ENCODE data around the gene SSC5D. TPM values are rescaled to one million over a fixed set of nuclear protein-coding genes. Genes with fewer than 3 reads are reported as not detected.

SSC5D gene
- total RNA-seq, 1 donor from 2014 or later = 0.20 TPM

DNA sequence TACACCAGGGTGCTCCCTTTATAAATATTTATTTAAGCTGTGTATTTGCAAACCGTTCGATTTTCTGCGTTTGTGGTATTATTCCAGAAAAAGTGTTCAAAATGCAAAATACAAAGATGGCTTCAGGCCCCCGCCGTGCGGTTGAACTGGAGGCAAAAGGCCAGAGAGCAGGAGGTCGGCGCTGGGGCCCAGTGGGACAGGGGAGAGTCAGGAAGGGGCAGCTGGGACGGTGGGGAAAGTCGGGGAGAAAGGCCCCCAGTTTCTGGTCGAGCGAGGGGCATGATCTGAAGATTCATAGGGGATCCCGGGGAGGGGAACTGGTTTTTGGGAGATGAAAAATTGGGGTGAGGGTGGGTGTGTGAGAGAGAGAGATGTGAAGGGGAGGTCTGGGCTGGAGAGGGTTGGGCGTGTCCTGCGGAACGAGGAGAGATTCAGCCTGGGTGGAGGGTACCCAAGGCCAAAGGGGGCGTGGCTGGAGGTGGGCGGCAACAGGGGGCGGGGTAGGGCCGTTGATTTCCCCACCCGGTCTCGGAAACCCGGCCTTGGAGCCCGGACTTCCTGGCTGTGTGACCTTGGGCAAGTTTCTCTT is 27.5 kb upstream of the SSC5D start:
- ATAC-seq (ENCODE audit: low read depth) = no peak
- TF ChIP-seq, protein P1, sequence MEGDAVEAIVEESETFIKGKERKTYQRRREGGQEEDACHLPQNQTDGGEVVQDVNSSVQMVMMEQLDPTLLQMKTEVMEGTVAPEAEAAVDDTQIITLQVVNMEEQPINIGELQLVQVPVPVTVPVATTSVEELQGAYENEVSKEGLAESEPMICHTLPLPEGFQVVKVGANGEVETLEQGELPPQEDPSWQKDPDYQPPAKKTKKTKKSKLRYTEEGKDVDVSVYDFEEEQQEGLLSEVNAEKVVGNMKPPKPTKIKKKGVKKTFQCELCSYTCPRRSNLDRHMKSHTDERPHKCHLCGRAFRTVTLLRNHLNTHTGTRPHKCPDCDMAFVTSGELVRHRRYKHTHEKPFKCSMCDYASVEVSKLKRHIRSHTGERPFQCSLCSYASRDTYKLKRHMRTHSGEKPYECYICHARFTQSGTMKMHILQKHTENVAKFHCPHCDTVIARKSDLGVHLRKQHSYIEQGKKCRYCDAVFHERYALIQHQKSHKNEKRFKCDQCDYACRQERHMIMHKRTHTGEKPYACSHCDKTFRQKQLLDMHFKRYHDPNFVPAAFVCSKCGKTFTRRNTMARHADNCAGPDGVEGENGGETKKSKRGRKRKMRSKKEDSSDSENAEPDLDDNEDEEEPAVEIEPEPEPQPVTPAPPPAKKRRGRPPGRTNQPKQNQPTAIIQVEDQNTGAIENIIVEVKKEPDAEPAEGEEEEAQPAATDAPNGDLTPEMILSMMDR (IDR thresholded peaks at IDR 0.05) = no peak
- Mint-ChIP-seq H3K9me3 (no peaks in the 10 kb centered on the region), H3K27me3 (no peaks in the 10 kb centered on the region), H3K36me3 (ENCODE audit: low read depth) (peaks cover 4% of the 10 kb centered on the region), H3K4me3 (peak overlapping the region; percentile 89), H3K27ac (peak overlapping the region; percentile 82), H3K4me1 (peaks cover 22% of the 10 kb centered on the region)
- ChIA-PET CTCF (no interaction called here), POLR2A (interaction anchor here (1.6 kb wide), 1 partner anchor 16 kb away, joined by 49 read pairs; the partner anchor contains the start of gene ZNF628)
- intact Hi-C loops (cut with micrococcal nuclease) = loop anchor here (1.0 to 5.0 kb wide), 5 partner anchors 16 to 182 kb away; partner anchors contain the start of genes KMT5C, ZNF580, ZNF581 and ZNF628
- DNase-seq = no peak

DNA sequence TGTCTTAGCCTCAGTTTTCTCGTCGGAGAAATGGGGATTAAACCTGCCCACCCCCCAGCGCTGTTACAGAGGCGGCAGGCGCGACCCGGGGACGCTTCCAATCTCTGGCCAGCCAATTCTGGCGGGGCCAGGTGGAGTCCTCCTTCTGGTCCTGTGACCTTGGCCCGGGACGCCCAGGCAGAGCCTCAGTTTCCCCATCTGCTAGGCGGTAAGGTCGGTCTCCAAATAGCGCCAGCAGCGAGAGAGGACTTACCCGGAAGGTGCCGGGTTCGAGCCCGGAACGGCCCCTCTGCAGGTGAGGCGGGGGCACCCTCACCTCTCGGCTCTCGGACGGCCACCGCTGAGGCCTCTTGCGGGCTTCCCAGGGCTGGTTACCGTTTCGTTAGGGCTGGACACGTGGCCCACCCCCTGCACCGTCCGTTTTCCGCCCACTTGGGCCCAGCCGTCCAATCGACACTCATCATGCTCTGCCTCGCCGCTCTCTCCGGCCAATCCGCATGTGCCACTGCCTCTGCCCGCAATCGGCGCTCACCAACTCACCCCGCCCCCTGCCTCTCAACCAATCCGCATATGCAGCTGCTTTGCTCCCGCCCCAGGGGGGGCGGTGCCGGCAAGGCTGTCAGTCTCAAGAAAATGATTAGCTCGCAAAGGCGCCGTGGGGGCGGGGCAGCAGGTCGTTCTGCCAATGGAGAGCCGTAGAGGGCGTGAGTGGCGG is 26.8 kb upstream of the SSC5D start, which contains the start of gene ISOC2:
TSS of gene ISOC2 (minus strand) at position 384 of the 715 bp plus-strand sequence. CDS start 5,156 bp downstream, outside the sequence.
- DNase-seq (peak; percentile 100), ATAC-seq (ENCODE audit: low read depth) (peak; percentile 96)
- POLR2A ChIA-PET = interaction anchor here (0.7 to 1.6 kb wide), 14 partner anchors 15 to 207 kb away, joined by 3 to 49 read pairs (median 4); partner anchors contain the start of genes FIZ1, HSPBP1, KMT5C and NAT14
- Mint-ChIP-seq H3K9me3 (no peaks in the 10 kb centered on the region), H3K4me1 (peaks cover 22% of the 10 kb centered on the region), H3K4me3 (peak within 1 kb of the TSS; percentile 89), H3K27ac (peak within 1 kb of the TSS; percentile 82), H3K36me3 (ENCODE audit: low read depth) (peaks cover 2% of the 10 kb centered on the region), H3K27me3 (no peaks in the 10 kb centered on the region)
- intact Hi-C loops (cut with micrococcal nuclease) = loop anchor here (1.0 to 5.0 kb wide), 5 partner anchors 15 to 181 kb away; partner anchors contain the start of genes KMT5C, ZNF580, ZNF581 and ZNF628
- TF ChIP-seq, protein P1 (IDR thresholded peaks at IDR 0.05) = no peak
- CTCF ChIA-PET = interaction anchor here (1.0 kb wide), 3 partner anchors 16 to 170 kb away, joined by 3 to 9 read pairs (median 3); partner anchors contain the start of gene ZNF628

DNA sequence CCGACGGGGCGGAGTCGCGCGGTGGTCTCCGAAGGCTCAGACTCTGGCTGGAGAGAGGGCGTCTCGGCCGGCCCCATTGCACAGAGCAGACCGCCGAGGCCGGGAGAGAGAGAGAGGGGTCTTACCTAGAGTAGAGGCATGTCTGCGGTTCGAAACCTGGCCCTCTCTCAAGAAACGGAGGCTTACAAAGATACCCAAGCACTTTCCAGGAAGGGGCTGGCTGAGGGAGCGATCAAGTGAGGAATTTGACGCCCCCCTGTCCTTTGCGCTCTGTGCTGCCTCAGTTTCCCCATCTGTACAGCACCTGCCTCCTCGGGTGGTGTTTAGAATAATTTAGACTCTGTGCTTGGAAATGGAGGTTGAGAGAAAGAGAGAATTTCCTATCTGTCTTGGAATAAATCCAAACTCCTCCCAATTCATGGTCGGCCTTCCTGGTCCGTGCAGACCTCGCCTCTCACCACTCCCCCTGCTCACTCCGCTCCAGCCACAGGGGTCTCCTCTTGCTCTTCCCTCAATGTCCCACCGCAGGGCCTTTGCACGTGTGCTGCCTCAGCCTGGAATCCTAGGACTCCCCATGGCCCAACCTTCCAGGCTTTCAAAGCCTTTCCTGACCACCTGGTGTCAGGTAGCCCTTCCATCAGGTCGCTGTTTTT is 26.1 kb upstream of the SSC5D start:
- Mint-ChIP-seq H3K4me3 (peak overlapping the region; percentile 89), H3K27me3 (no peaks in the 10 kb centered on the region), H3K4me1 (peaks cover 22% of the 10 kb centered on the region), H3K36me3 (ENCODE audit: low read depth) (peaks cover 2% of the 10 kb centered on the region), H3K9me3 (no peaks in the 10 kb centered on the region), H3K27ac (peak overlapping the region; percentile 82)
- TF ChIP-seq, protein P1 (IDR thresholded peaks at IDR 0.05) = no peak
- CTCF ChIA-PET = interaction anchor here (1.0 kb wide), 3 partner anchors 15 to 169 kb away, joined by 3 to 9 read pairs (median 3); partner anchors contain the start of gene ZNF628
- DNase-seq = no peak
- intact Hi-C loops (cut with micrococcal nuclease) = loop anchor here (1.0 to 5.0 kb wide), 5 partner anchors 14 to 180 kb away; partner anchors contain the start of genes KMT5C, ZNF580, ZNF581 and ZNF628
- POLR2A ChIA-PET = interaction anchor here (0.7 to 1.6 kb wide), 15 partner anchors 15 to 208 kb away, joined by 3 to 49 read pairs (median 4); partner anchors contain the start of genes FIZ1, HSPBP1, KMT5C and NAT14
- no peak for ATAC-seq (ENCODE audit: low read depth)

DNA sequence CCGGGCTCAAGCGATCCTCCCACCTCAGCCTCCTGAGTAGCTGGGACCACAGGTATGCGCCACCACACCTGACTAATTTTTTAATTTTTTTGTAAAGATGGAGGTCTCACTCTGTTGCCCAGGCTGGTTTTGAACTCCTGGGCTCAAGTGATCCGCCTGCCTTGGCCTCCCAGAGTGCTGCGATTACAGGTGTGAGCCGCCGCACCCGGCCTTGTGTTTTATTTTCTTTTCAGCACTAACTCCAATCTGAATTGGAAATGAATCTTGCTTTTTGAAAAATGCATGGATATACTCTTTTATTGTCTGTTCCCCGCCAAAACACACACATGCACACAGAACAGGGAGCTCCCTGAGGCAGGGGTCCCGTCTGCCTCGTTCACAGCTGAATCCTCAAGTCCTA is 25.5 kb upstream of the SSC5D start:
- ATAC-seq (ENCODE audit: low read depth) = no peak
- no peak for DNase-seq
- no peaks in the 10 kb centered on the region for H3K9me3 Mint-ChIP-seq
- H3K27me3 Mint-ChIP-seq = no peaks in the 10 kb centered on the region
- intact Hi-C loops (cut with micrococcal nuclease) = loop anchor here (5.0 kb wide), 1 partner anchor 180 kb away; the partner anchor contains the start of genes ZNF580 and ZNF581
- no peak overlapping the region for H3K27ac Mint-ChIP-seq
- ChIA-PET CTCF (no interaction called here), POLR2A (interaction anchor here (0.9 kb wide), 1 partner anchor 137 kb away, joined by 3 read pairs; the partner anchor contains the start of genes FIZ1 and ZNF524)
- H3K4me3 Mint-ChIP-seq = peak overlapping the region; percentile 89
- peaks cover 2% of the 10 kb centered on the region for H3K36me3 Mint-ChIP-seq (ENCODE audit: low read depth)
- TF ChIP-seq, protein P1 (IDR thresholded peaks at IDR 0.05) = no peak
- peaks cover 22% of the 10 kb centered on the region for H3K4me1 Mint-ChIP-seq
